Measurements from ENCODE around the gene CREB5. TPM values are rescaled to one million over a fixed set of nuclear protein-coding genes. Genes with fewer than 3 reads are reported as not detected.

The CREB5 gene
- total RNA-seq, 1 donor from 2014 or later, result 8.9 TPM

DNA sequence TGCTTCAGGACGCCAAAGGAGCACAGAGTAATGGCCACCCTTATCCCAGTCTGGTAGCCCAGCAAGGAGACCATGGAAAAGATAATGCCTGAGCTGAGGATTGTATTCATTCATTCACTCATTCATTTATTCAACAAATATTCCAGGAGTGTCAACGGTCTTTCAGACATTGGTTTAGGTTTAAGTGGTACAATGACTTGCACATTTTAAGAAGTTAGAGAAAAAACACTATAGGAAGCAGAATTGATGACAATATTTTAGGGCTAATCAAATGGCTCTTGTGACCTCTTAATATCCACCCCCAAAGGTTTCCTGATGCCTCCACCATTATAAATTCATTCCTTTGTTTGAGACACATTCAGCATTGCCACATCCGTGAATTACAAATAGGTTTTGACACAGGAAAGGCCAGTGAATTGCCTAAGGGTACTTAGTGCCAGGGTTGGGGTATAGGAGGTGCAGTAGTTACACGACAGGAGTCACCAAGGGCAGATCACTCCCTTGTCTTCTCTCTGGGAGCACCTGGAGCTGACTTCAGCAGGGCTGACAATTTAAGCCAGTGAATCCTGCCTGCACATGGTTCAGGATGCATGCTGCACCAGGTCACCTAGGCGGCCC is 269.5 kb downstream of the CREB5 start:
- H3K4me3 ChIP-seq, result no peak overlapping the region
- intact Hi-C loops (cut with DNase I), result no loop called here
- TF ChIP-seq, protein P1, sequence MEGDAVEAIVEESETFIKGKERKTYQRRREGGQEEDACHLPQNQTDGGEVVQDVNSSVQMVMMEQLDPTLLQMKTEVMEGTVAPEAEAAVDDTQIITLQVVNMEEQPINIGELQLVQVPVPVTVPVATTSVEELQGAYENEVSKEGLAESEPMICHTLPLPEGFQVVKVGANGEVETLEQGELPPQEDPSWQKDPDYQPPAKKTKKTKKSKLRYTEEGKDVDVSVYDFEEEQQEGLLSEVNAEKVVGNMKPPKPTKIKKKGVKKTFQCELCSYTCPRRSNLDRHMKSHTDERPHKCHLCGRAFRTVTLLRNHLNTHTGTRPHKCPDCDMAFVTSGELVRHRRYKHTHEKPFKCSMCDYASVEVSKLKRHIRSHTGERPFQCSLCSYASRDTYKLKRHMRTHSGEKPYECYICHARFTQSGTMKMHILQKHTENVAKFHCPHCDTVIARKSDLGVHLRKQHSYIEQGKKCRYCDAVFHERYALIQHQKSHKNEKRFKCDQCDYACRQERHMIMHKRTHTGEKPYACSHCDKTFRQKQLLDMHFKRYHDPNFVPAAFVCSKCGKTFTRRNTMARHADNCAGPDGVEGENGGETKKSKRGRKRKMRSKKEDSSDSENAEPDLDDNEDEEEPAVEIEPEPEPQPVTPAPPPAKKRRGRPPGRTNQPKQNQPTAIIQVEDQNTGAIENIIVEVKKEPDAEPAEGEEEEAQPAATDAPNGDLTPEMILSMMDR (IDR thresholded peaks at IDR 0.05), result no peak
- peaks cover 17% of the 10 kb centered on the region for H3K4me1 ChIP-seq
- H3K36me3 ChIP-seq, result no peaks in the 10 kb centered on the region
- ATAC-seq (no peak), DNase-seq (no peak)
- H3K27ac ChIP-seq, result no peak overlapping the region
- H3K27me3 ChIP-seq, result no peaks in the 10 kb centered on the region
- no peaks in the 10 kb centered on the region for H3K9me3 ChIP-seq

DNA sequence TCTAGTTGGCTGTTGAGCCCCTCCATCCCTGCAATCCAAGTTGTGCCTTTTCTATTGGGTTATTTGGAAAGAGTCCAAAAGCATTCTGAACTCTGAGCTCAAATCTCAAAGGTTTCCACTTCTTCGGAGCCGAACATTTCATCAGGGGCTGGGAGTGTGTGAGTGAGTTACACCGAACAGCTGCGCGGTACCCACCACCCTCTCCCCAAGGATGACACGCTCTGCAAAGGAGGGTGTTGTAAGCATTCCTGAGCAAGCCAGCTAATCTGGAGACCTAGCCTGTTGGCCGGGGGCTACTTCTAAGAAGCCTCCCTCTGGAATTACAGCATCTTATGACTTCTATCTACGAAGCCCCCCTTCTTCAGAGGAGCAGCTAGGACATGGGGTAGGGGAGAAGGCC is 270.5 kb downstream of the CREB5 start:
- TF ChIP-seq, protein P1 (IDR thresholded peaks at IDR 0.05), result no peak
- Histone ChIP-seq H3K4me3 (no peak overlapping the region), H3K27ac (no peak overlapping the region), H3K27me3 (no peaks in the 10 kb centered on the region), H3K4me1 (peaks cover 25% of the 10 kb centered on the region), H3K36me3 (no peaks in the 10 kb centered on the region), H3K9me3 (no peaks in the 10 kb centered on the region)
- ATAC-seq (no peak), DNase-seq (no peak)
- intact Hi-C loops (cut with DNase I), result no loop called here

DNA sequence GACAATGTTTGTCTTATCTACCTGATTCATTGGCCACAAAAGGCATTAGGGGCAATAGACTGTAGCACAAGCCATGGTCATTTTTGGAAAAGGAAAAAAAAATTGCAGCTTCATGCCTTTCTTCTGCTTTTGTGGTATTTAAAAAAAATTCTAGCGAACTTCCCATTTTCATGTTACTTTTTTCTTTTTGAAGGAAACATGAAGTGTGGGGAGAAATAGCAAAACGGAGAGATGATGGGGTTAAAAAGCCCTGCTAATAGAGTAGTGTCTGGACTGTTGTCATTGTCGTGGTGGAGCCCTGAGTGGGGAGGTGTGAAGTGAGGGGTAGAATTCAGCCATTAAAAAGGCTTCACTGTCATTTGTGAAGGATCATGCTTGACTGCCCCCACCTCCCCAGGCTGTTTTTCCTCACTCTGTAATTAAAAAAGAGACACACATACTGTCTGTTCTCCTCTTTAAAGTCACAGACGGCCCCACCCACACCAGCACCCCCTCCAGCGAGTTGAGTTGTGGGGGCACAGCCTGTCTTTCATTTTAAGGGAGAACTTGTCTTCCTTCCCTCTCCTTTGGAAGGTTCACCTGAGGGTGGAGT is 272.4 kb downstream of the CREB5 start:
- H3K27me3 ChIP-seq, result no peaks in the 10 kb centered on the region
- no peak for ATAC-seq

DNA sequence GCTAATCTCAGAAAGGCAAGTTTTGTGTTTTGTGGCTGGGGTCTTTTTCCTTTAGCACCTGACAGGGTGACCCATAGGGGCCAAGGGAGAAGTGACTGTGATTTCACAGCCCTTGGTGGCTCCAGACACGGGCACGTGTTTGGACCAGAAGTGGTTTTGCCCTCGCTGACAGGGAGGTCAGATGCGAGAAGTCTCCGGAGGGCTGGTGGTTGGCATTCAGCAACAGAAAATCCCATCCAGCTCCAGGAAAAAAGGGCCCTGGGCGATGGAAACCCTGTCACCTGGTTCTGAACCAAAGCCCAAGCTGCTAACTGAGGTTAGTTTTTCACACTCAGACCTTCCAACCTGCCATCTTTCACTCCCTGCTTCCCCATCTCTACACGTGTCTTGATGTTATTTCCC is 272.9 kb downstream of the CREB5 start:
- DNase-seq, result no peak
- Histone ChIP-seq H3K9me3 (no peaks in the 10 kb centered on the region), H3K27ac (peak overlapping the region; percentile 74), H3K4me3 (no peak overlapping the region), H3K36me3 (no peaks in the 10 kb centered on the region), H3K4me1 (peaks cover 27% of the 10 kb centered on the region), H3K27me3 (no peaks in the 10 kb centered on the region)
- peak; percentile 29 for ATAC-seq
- intact Hi-C loops (cut with DNase I), result no loop called here
- TF ChIP-seq, protein P1 (IDR thresholded peaks at IDR 0.05), result no peak

More for the DNA sequence above, 272.4 kb downstream of the CREB5 start:
- TF ChIP-seq, protein P1 (IDR thresholded peaks at IDR 0.05), result no peak
- H3K27ac ChIP-seq, result peak overlapping the region; percentile 74
- H3K4me1 ChIP-seq, result peaks cover 27% of the 10 kb centered on the region
- no peaks in the 10 kb centered on the region for H3K9me3 ChIP-seq
- H3K4me3 ChIP-seq, result no peak overlapping the region
- no peaks in the 10 kb centered on the region for H3K36me3 ChIP-seq
- intact Hi-C loops (cut with DNase I), result no loop called here
- DNase-seq, result no peak

DNA sequence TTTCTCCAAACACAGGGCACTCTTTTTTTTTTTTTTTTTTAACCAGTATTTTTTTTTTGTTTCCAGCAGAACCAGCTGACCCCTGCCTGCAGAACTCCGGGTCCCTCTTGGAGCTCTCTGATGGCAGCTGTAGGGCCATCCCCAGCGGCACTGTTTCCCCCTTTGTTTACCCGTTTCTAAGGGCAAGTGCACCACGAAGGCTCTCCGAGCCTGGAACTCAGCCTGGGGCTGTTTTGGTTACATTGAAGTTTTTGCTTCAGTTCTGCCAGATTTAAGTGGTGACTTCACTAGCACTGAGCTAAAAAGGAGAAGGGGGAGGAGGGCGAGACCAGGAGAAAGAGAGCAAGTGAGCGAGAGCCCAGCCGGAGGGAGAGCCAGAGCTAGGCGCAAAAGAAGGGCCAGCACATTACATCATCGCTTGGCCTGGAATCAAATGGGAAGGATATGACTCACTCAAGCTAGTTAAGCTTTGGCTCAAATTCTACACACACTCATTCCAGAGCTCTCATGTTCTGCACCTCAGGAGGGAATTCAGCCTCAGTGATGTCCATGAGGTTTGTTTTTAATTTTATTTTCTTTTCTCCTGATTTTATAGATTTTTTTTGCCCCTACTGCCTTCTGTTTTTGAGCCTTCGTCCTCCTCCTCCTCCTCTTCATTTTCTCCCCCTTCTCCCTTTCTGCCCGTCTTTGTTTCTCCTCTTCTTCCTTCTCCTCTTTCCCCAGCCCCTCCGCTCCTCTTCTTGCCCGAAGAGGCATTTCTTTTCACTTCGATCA is 273.5 kb downstream of the CREB5 start:
- peak overlapping the region; percentile 48 for H3K4me3 ChIP-seq
- no peaks in the 10 kb centered on the region for H3K36me3 ChIP-seq
- intact Hi-C loops (cut with DNase I), result no loop called here
- ATAC-seq (peak; percentile 94), DNase-seq (peak; percentile 82)
- TF ChIP-seq, protein P1 (IDR thresholded peaks at IDR 0.05), result no peak
- peak overlapping the region; percentile 74 for H3K27ac ChIP-seq
- H3K4me1 ChIP-seq, result peaks cover 27% of the 10 kb centered on the region
- H3K27me3 ChIP-seq, result no peaks in the 10 kb centered on the region
- H3K9me3 ChIP-seq, result no peaks in the 10 kb centered on the region
